GM10847 (cell line): ENCODE measurements around the gene LIN9.

Experiments used
- POLR2A ChIP-seq: IDR thresholded peaks from 2 replicates; pipeline ENCODE4 v1.6.1; 2011; ENCODE audit not compliant: insufficient read length; ENCODE audit errors: extremely low read depth

The LIN9 gene

DNA sequence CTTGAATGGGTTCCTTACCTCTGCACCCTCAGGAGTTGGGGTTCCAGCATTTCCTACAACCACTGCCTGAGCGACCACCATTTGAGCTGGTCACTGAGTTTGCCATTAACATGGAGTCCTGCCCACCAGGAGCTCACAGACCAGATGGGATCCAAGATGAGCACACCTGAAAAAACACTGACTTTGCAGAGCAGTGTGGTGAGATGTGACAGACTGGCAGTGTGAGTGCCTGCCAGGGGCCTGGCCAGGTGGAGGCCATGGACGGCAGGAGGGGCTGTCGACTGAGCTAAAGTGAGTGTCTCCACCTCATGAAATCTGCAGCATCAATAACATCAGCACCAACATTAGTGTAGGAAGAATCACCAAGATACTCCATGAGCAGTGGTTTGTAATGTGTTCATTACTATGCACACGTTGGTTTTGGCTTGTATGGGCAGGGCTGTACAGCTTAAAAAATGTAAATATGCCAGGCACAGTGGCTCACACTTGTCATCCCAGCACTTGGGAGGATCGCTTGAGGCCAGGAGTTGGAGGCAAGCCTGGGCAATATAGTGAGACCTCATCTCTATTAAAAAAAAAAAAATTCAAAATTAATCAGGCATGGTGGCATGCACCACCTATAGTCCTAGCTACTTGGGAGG, 97.7 kb downstream of the LIN9 start:
- no peak for TF ChIP-seq POLR2A

DNA sequence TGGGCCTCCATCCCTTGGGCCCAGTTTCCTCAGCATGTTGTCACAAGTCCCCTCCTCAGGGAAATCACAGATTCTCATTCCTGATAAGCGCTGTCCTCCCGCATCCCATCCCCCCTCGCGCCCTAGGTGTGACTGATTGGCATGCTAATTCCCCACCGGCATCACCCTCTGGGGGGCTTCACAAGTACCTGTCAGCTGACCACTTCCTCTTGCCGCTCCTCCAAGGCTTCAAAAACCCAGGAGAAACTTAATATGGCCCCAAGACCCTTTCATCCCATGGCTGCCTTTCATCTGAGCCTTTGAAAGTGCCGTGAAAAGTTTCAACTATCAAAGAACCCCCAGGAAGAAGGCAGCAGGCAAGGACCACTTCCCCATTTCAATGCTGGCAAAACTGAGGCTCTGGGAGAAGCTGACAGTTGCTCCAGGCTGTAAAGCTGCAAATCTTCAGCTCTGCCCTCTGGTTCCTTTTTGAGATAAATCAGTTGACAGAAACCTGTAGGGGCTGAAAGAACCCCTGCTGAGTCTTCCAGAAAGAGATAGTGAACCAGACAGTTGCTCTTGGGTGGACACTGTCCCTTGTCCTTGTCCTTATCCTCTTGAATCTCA, 98.3 kb downstream of the LIN9 start:
- TF ChIP-seq POLR2A = no peak

DNA sequence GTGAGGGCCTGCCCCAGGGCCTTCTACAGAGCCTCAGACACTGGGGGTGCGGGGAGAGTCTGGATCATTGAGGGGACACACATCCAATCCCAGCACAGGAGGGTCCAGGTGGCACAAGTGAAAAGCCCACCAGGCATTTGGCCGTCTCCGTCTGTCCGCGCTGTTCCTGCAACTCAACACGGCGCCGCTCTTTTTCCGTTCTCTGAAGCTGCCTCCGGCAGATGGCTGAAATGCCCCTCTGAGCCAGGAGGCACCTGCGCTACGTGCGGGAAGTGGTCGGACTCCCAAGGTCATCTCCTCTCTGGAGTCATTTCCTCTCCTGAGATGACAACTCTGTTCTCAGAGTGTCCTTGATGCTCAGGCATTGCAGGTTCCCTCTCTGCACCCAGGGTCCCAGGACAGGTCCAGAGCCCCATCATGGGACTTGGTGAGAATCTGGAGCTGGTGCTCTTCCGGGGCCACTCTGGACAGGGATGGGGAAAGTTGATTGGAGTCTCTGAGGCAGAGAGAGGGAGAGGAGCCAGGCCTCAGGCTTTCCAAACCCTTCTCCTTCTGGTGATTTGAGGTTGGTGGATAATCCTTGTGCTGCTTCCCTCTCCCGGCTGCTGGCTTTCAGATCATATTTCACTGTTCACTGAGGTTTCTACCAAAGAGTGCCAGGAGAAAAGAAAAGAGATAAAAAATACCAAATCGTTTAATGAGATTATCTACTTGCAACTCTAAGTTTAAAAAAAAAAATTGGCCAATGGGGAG, 99.5 kb downstream of the LIN9 start:
- no peak for TF ChIP-seq POLR2A

DNA sequence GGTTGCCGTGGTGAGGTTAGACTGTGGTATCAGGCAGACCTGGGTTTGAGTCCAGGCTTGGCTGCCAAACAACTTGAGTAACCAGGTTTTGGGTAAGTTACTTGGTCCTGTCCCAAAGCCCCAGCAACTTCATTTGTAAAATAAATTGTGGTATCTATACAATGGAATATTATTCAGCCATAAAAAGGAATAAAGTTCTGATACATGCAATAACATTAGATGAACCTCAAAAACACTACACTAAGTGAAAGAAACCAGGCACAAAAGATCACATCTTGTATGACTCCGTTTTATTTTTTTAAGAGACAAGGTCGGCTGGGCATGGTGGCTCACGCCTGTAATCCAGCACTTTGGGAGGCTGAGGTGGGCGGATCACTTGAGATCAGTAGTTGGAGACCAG, 101.9 kb downstream of the LIN9 start:
- no peak for TF ChIP-seq POLR2A

DNA sequence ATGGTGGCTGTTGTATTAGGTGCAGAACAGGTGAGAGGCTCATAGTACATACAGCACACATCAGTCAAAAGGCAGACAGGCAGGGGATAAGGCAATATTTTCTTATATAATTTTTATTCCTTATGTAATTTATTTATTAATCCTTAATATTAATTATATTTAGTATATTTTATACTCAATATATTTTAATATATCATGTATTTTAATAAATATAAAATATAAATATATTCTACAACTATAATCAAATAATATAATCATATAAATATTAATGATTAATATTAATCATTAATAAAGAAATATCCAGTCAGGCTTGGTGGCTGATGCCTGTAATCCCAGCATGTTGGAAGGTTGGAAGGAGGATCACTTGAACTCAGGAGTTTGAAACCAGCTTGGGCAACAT, 104.8 kb downstream of the LIN9 start:
- TF ChIP-seq POLR2A = no peak

DNA sequence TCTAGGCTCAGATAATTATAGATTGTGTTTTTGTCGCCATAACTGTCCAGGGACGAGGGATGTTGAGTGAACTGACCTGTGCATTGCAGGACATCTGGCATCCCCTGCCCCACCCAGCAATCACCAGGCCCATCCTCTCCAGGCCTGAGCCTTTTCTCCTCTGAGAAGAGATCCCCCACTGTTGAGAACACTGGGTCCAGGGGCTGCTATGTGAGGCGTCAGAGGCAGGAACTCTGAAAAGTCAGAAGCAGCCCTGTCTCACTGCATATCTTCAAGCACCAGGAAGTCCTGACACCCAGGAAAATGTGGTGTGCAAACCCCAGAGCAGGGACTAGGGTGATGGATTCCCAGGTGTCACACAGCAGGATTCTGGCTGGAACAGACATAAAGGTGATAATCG, 105.3 kb downstream of the LIN9 start:
- no peak for TF ChIP-seq POLR2A

DNA sequence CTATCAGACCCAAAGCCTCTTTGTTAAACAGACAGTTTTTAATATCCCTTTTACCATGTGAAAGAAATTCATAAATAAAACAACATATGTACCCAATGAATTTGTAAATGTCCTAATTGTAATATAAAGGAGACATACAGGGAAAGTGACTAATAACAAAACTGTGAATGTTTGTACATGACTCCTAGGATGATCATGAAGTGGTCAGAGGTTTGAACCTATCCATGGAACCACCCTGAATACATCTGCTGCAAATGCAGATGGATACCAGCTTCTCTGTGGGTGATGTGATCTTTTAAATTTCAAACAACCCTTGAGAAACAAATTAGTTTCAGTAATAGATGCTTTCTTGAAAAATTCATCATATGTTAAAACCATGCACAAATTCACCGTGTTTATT, 105.7 kb downstream of the LIN9 start:
- TF ChIP-seq POLR2A = no peak

DNA sequence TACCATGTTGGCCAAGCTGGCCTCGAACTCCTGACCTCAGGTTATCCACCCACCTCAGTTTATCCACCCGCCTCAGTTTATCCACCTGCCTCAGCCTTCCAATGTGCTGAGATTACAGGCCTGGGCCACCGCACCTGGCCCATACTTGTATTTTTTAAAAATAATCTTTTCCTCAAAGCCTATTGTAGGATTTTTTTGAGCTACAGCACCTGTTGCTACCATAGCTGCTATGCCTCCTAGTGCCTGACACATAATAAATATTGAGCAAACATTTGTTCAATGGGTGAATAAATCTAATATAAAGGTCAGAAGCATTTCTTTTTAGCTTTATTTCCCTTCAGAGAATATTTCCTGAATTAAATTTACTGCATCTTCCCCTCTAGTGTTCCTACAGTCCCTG, 106.7 kb downstream of the LIN9 start:
- no peak for TF ChIP-seq POLR2A

DNA sequence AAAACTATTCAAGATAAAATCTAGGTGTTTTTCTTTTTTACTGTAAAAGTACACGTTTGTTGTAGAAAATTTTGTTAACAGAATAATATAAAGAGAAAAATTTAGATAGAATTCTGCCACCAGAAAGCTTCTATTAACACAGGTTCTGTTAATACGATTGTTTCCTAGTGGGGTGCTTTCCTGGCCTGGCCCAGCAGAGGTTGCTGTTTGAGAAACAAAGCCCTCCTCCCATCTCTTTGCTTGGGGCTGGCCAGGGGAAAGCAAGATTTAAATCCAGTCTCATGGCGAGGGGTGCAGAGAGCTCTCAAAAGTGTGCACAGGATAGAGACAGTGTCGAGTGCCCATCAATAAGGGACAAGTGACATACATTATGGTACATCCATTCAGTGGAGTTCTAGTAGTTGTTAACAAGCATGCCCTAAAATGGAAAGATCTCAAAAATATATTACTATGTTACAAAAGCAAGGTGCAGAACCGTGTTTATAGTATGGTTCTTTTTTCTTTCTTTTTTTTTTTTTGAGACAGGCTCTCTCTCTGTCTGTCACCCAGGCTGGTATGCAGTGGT, 107.9 kb downstream of the LIN9 start:
- TF ChIP-seq POLR2A = no peak

DNA sequence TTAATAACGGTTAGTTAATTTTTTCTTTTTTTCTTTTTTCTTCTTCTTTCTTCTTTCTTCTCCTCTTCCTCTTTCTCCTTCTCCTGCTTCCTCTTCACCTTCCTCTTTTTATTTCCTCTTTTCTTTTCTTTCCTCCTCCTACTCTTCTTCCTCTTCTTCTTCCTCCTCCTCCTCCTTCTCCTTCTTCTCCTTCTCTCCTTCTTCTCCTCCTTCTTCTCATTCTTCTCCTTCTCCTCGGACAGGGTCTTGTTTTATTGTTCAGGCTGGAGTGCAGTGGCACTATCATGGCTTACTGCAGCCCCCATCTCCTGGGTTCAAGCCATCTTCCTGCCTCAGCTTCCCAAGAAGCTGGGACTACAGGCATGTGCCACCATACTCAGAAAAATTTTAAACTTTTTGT, 109.0 kb downstream of the LIN9 start:
- TF ChIP-seq POLR2A = no peak

DNA sequence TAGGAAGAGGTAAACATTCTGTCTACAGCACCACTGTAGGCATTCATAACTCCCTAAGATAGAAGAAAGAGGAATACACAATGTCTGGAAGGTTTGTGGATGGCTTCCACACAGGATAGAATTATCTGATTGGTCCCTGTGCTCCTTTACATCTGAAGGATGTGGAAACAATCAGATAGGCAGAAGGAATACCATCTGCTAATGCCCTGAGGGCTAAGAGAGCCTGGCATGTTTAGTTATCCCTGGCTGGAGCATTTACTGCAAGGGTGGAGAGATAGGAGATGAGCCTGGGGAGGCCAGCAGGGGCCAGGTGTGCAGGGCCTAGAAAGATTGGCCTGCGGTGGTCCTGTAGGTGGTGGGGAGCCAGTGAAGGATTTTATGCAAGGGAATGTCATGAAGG, 113.8 kb downstream of the LIN9 start:
- no peak for TF ChIP-seq POLR2A

DNA sequence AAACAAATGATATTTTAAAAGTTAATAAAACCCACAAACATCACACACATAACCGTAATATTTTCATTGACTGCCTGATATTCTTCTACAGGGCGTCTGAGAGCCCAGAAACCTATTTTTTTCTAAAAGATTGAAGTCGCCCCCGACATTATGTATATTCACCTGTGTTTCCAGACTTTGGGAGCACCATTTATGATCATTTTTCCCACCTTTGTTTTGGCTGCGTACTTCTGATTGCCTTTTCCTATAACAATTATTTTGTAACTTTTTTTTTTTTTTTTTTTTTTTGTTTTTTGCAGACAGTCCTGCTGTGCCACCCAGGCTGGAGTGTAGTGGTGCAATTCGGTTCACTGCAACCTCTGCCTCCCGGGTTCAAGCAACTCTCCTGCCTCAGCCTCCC, 121.6 kb downstream of the LIN9 start:
- no peak for TF ChIP-seq POLR2A

DNA sequence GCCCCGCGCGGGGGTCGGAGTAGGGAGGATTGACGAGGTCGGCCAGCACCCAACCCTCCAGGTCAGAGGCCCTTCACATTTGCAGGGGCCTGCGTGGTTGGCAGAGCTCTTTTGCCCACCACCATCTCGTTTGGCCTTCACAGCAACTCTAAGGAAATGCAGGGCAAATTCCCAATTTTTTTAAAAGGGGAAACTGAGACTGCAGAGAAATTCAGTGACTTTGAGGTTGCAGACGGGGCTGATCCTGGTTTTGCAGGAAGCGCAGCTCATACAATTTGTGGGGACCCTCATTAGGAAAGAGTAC, 122.0 kb downstream of the LIN9 start:
- no peak for TF ChIP-seq POLR2A

DNA sequence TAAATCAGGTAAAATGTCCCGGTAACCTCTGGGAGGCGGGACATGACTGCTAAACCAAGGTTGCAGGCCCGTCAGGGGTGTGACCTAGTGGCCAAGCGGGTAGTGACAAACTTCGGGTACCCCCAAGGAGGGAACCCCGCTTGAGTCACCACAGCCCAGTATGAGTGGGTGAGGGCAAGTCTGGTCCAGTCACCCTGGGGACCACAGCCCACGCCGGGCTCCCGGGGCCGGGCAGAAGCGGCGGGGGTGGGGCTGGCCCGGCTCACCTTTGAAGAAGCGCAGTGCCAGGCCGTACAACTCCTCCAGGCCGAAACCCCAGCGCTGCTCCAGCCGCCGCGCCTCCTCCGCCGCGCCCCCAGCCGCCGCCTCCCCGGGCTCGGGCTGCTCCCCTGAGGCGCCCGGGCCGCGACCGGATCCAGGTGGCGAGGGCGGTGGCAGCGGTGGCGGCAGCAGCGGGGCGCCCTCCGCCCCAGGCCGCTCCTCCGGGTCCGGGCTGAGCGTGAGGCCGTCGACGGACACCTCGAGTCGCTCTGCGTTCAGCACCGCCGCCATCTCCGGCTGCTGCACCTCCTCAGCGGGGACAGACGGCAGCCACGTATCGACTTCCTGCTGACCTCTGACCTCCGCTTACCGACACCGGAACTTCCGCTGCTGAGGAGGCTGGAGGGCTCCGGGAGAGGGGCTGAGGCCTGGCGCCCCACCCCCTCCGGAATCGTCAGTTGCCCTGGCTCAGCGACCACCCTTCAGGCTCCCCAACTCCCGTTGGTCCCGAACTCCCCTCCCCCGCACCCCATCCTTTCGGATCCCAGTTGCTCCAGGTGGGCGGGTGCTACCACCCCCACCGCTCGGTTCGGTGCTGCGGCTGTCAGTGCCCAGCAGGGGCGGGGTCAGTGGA, 122.6 kb downstream of the LIN9 start, which contains the start of gene ACBD3:
Gene ACBD3 (minus strand): TSS at position 618 of the 895 bp plus-strand sequence. CDS start 66 bp downstream, at position 552.
- TF ChIP-seq POLR2A = peak; percentile 95

DNA sequence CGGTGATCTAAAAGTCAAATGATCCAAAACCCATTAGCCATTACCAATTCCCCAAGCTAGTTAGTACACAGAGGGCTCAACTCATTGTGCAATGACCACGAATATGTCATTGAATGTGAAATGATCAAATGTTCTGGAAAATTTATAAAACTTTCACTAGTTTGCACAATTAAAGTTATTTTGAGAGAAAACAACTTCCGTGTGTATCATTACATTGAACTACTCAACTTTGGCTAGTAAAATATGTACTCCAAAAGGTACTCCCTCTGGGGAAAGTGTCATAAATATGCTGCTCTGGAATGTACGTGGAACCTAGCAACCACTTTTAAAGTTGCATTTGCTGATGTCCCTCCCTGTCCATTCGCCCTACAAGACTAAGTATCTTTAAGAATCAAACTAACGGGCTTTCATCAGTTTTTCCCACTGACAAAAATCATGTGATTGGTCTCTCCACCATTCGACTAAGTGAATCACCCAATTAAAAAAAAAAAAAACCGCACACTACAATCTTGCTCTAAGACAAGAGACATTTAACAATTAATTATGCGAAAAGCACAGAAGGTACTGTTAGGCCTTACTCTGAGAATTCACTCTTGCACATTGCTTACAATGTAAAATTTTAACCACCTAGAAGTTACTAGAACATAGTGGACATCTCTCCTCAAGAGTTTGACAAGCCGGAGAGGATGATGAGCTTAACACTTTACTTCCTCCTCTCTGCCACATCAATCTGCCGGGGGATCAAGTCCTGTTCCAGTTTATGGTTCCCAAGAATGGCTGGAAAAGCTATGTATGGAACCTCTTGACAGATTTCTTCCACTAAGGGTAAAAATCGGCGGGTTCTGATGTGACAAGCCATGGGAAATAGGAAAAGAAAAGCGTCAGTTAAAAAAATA, 123.6 kb downstream of the LIN9 start:
- TF ChIP-seq POLR2A = no peak
